CD14-positive monocyte (primary cell): Measurements from ENCODE around the gene PIANP. TPM values are rescaled to one million over a fixed set of nuclear protein-coding genes. Genes with fewer than 3 reads are reported as not detected.
"Not testable (repeated sequence)": the region's sequence is repeated elsewhere in the genome, so short reads cannot be mapped to it uniquely, and the experiment has no call there.

ENCODE experiments used
- DNase-seq, 3 donors: peaks; one replicate each; pipeline ENCODE4 v3.0.0-alpha.2; 2011 to 2022
- H2AFZ ChIP-seq: 2 replicates; pipeline ENCODE4 v1.6.0; 2012; ENCODE audit warnings: mild to moderate bottlenecking, low read depth, low read length, inconsistent platforms; ENCODE audit not compliant: insufficient read depth, poor library complexity, severe bottlenecking
- H3K27ac ChIP-seq, 2 donors: 1 replicate in 1 of 2; 2 replicates in 1 of 2; pipeline ENCODE4 v1.5.1; 2012 to 2013; ENCODE audit warnings: low read length in 2 of 2, control low read depth in 1 of 2, inconsistent platforms in 1 of 2, low read depth in 1 of 2, mild to moderate bottlenecking in 1 of 2
- H3K27me3 ChIP-seq, 2 donors: one replicate each; pipeline versions ENCODE4 v1.6.0 to v1.6.1; 2011 to 2013; ENCODE audit warnings: low read length in 2 of 2; ENCODE audit not compliant: control insufficient read depth in 2 of 2, insufficient read depth in 2 of 2
- H3K36me3 ChIP-seq, 2 donors: replicated peaks in 1 of 2; 1 replicate in 1 of 2; 2 replicates in 1 of 2; pipeline versions ENCODE4 v1.5.1 to v1.6.1; 2012 to 2013; ENCODE audit warnings: low read length in 2 of 2, control low read depth in 1 of 2, inconsistent platforms in 1 of 2, mild to moderate bottlenecking in 1 of 2; ENCODE audit not compliant: insufficient read depth in 2 of 2, control insufficient read depth in 1 of 2
- H3K4me1 ChIP-seq, 2 donors: 1 replicate in 1 of 2; 2 replicates in 1 of 2; pipeline versions ENCODE4 v1.5.1 to v1.6.1; 2012 to 2013; ENCODE audit warnings: low read length in 2 of 2, control low read depth in 1 of 2, inconsistent platforms in 1 of 2, mild to moderate bottlenecking in 1 of 2, moderate library complexity in 1 of 2; ENCODE audit not compliant: insufficient read depth in 2 of 2, control insufficient read depth in 1 of 2
- H3K4me2 ChIP-seq: replicated peaks from 2 replicates; pipeline ENCODE3; 2012; ENCODE audit warnings: low read length, moderate library complexity, mild to moderate bottlenecking; ENCODE audit not compliant: poor library complexity, severe bottlenecking; ENCODE audit errors: extremely low read depth
- H3K4me3 ChIP-seq, 3 experiments: fragments of 200-600 bp in 1 of 3; sonication (generic) in 1 of 3; replicated peaks in 1 of 3; 1 replicate in 2 of 3; 2 replicates in 1 of 3; pipeline ENCODE4 v1.5.1; 2011 to 2013; ENCODE audit warnings: low read length in 3 of 3, mild to moderate bottlenecking in 3 of 3, control low read depth in 2 of 3, low read depth in 2 of 3, inconsistent platforms in 1 of 3, moderate library complexity in 1 of 3
- H3K79me2 ChIP-seq: 2 replicates; pipeline ENCODE4 v1.6.0; 2012; ENCODE audit warnings: mild to moderate bottlenecking, control low read depth, inconsistent platforms, low read length, moderate library complexity; ENCODE audit not compliant: insufficient read depth
- H3K9ac ChIP-seq: 2 replicates; pipeline ENCODE4 v1.6.0; 2017; ENCODE audit warnings: low read length, mild to moderate bottlenecking; ENCODE audit not compliant: insufficient read depth, poor library complexity, severe bottlenecking
- H3K9me3 ChIP-seq, 2 donors: replicated peaks in 1 of 2; 1 replicate in 1 of 2; 2 replicates in 1 of 2; pipeline versions ENCODE4 v1.5.1 to v1.6.1; 2012 to 2013; ENCODE audit warnings: low read length in 2 of 2, control low read depth in 1 of 2; ENCODE audit not compliant: control insufficient read depth in 1 of 2, insufficient read depth in 1 of 2
- H4K20me1 ChIP-seq: 2 replicates; pipeline ENCODE4 v1.6.0; 2012; ENCODE audit warnings: mild to moderate bottlenecking, low read length, control low read depth, moderate library complexity; ENCODE audit not compliant: insufficient read depth
- H3K27ac Mint-ChIP-seq, 7 donors: one replicate each; pipeline ENCODE4 v1.8.0; 2020; ENCODE audit warnings: mild to moderate bottlenecking in 7 of 7, mixed read lengths in 7 of 7, moderate library complexity in 6 of 7, inconsistent platforms in 2 of 7
- H3K27me3 Mint-ChIP-seq, 3 donors: one replicate each; pipeline ENCODE4 v1.8.0; 2021 to 2022; ENCODE audit warnings: low read depth in 3 of 3, mild to moderate bottlenecking in 3 of 3, mixed read lengths in 3 of 3, moderate library complexity in 3 of 3, inconsistent platforms in 1 of 3
- H3K36me3 Mint-ChIP-seq, 2 donors: one replicate each; pipeline ENCODE4 v1.8.0; 2020; ENCODE audit warnings: mixed read lengths in 2 of 2, inconsistent platforms in 1 of 2, mild to moderate bottlenecking in 1 of 2
- H3K4me1 Mint-ChIP-seq: one replicate; pipeline ENCODE4 v1.8.0; 2020; ENCODE audit warnings: mild to moderate bottlenecking, mixed read lengths
- H3K4me3 Mint-ChIP-seq, 2 donors: one replicate each; pipeline ENCODE4 v1.8.0; 2020; ENCODE audit warnings: mild to moderate bottlenecking in 2 of 2, mixed read lengths in 2 of 2, moderate library complexity in 1 of 2
- H3K9me3 Mint-ChIP-seq, 7 donors: one replicate each; pipeline ENCODE4 v1.8.0; 2020 to 2022; ENCODE audit warnings: mixed read lengths in 7 of 7, mild to moderate bottlenecking in 6 of 7, moderate library complexity in 6 of 7, inconsistent platforms in 2 of 7
- WGBS: methylation state at CpG from one replicate; pipeline ENCODE4 v1.1.5; 2013; ENCODE audit warnings: missing lambda C conversion rate; ENCODE audit not compliant: insufficient coverage; 5-methylcytosine and 5-hydroxymethylcytosine counted together
- intact Hi-C, 2 donors: fragments of 100-400 bp; cut with micrococcal nuclease; formaldehyde crosslinking; loops; one replicate each; pipeline versions ENCODE4 v1.15.0 to v1.15.1; 2023
- polyA plus RNA-seq, 3 donors: library from polyadenylated mRNA; depleted of rRNA in 1 of 3; unstranded in 2 of 3; stranded (reverse) in 1 of 3; fragments of 300-500 nt in 2 of 3; fragments of >200 nt in 1 of 3; fragmentation: Illumina TruSeq in 2 of 3; gene quantifications; 1 replicate in 2 of 3; 2 replicates in 1 of 3; pipeline ENCODE4 v1.2.3, GENCODE V29; 2012 to 2021
- TF ChIP-seq, protein P1 (sequence below): fragments of 200-600 bp; IDR thresholded peaks from one replicate; pipeline ENCODE4 v1.8.0; 2022; ENCODE audit warnings: antibody characterized with exemption, mild to moderate bottlenecking

PIANP gene
- polyA plus RNA-seq, 3 donors, result not detected

DNA sequence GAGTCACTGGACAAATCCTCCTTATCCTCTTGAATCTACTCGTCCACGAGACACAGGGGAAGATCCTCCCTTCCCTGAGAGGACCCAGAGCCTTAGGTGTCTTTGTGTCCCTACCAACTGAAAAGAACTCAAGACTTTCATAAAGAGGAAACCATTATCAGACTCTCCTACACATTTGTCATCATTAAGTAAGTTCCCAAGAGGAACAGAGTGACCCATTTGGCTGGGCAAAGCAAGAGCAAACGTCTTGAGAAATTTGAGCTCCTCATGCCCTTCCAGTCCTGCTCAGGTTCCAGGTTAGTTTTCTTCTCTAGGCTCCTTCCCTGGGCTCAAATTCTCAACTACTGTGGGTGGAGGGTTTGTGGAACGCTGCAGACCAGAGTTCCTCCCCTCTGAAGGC is 46.6 kb upstream of the PIANP start:
- peaks cover 32% of the 10 kb centered on the region for H3K4me1 Mint-ChIP-seq
- H4K20me1 ChIP-seq, result no peaks in the 10 kb centered on the region
- peaks cover 0 to under 1% (median 0%) of the 10 kb centered on the region in 3 donors for H3K27me3 Mint-ChIP-seq
- H3K9me3 ChIP-seq, result no peaks in the 10 kb centered on the region
- H3K27me3 ChIP-seq, result no peaks in the 10 kb centered on the region
- intact Hi-C loops, result no loop called here
- peaks cover 45 to 56% of the 10 kb centered on the region in 2 donors for H3K36me3 ChIP-seq
- H3K79me2 ChIP-seq, result peaks cover 7% of the 10 kb centered on the region
- DNase-seq, result no peak
- H3K27ac ChIP-seq, result peak overlapping the region in 1 of 2 donors; percentile 39
- peaks cover 63% of the 10 kb centered on the region in 2 donors for H3K36me3 Mint-ChIP-seq
- TF ChIP-seq, protein P1, sequence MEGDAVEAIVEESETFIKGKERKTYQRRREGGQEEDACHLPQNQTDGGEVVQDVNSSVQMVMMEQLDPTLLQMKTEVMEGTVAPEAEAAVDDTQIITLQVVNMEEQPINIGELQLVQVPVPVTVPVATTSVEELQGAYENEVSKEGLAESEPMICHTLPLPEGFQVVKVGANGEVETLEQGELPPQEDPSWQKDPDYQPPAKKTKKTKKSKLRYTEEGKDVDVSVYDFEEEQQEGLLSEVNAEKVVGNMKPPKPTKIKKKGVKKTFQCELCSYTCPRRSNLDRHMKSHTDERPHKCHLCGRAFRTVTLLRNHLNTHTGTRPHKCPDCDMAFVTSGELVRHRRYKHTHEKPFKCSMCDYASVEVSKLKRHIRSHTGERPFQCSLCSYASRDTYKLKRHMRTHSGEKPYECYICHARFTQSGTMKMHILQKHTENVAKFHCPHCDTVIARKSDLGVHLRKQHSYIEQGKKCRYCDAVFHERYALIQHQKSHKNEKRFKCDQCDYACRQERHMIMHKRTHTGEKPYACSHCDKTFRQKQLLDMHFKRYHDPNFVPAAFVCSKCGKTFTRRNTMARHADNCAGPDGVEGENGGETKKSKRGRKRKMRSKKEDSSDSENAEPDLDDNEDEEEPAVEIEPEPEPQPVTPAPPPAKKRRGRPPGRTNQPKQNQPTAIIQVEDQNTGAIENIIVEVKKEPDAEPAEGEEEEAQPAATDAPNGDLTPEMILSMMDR, result no peak
- no peak overlapping the region for H3K4me3 ChIP-seq
- peaks cover 26 to 29% of the 10 kb centered on the region in 2 donors for H3K4me1 ChIP-seq
- peaks cover 0 to 2% (median 0%) of the 10 kb centered on the region in 7 donors for H3K9me3 Mint-ChIP-seq
- H3K4me3 Mint-ChIP-seq, result no peak overlapping the region
- H3K4me2 ChIP-seq, result no peak overlapping the region
- H3K9ac ChIP-seq, result no peak overlapping the region
- H2AFZ ChIP-seq, result no peak overlapping the region
- peak overlapping the region in 6 of 7 donors; percentile 26 to 99 (median 96) for H3K27ac Mint-ChIP-seq
- WGBS, result 100% methylated on average over 2 of the region's 4 CpGs

DNA sequence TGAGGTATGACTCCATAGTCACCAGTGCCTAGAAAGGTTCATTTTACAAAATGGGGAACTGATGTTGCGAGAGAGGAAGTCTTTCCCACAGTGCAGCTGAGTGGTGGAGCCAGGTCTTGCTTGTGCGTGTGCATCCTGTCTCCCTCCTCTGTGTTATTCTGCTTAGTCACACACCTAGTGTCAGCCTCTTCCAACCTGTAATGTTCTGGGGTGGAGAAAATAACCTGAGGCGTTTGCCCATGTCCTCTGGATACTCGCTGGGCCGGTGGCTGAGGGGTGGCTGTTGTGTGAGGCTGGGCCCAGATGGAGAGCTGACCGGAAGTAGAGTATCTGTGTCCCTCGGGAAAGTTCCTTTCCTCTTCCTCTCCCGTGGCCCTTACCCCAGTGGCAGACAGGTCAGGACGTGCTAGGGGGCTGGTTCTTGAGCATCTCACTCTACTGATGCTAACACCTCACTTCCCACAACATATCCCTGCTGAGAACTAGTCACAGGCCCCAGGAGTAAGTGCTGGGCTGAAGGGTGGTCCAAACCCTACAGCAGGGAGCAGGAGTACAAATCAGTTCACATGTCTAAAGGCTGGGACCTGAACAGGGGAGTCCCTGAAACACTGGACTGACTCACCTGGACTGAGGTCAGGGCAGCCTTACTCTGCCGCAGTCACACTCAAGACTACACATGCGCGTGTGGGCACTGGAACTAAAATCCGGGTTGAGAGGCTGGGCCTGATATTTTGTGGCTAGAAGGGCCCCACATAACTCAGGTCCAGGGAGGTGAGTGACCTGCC is 45.3 kb upstream of the PIANP start:
- Mint-ChIP-seq H3K4me1 (peaks cover 24% of the 10 kb centered on the region), H3K4me3 (peak overlapping the region; percentile 31 to 72), H3K27ac (peak overlapping the region; percentile 94 to 99 (median 98)), H3K9me3 (peaks cover 0 to 2% (median 0%) of the 10 kb centered on the region in 7 donors), H3K36me3 (peaks cover 52% of the 10 kb centered on the region in 2 donors), H3K27me3 (peaks cover 0 to 4% (median 0%) of the 10 kb centered on the region in 3 donors)
- peak overlapping the region in 1 of 3 experiments; percentile 29 for H3K4me3 ChIP-seq
- H4K20me1 ChIP-seq, result no peaks in the 10 kb centered on the region
- H3K4me2 ChIP-seq, result peak overlapping the region; percentile 36
- no peaks in the 10 kb centered on the region for H3K79me2 ChIP-seq
- peak overlapping the region; percentile 37 for H2AFZ ChIP-seq
- H3K27me3 ChIP-seq, result no peaks in the 10 kb centered on the region
- H3K27ac ChIP-seq, result peak overlapping the region; percentile 90 to 91
- WGBS, result 27% methylated on average over 3 of the region's 13 CpGs
- H3K9me3 ChIP-seq, result no peaks in the 10 kb centered on the region
- DNase-seq, result peak; percentile 90 to 97 (median 96)
- H3K36me3 ChIP-seq, result peaks cover 38 to 45% of the 10 kb centered on the region in 2 donors
- intact Hi-C loops, result no loop called here
- peaks cover 20 to 23% of the 10 kb centered on the region in 2 donors for H3K4me1 ChIP-seq
- TF ChIP-seq, protein P1, result no peak
- H3K9ac ChIP-seq, result peak overlapping the region; percentile 39

DNA sequence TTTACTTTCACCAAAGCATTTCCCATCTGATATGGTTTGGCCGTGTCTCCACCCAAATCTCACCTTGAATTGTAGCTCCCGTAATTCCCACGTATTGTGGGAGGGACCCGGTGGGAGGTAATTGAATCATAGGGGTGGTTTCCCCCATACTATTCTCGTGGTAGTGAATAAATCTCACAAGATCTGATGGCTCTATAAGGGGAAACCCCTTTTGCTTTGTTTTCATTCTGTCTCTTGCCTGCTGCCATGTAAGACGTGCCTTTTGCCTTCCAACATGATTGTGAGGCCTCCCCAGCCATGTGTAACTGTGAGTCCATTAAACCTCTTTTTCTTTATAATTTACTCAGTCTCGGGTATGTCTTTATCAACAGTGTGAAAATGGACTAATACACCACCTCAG is 42.7 kb upstream of the PIANP start:
- H3K4me3 Mint-ChIP-seq, H3K27me3 Mint-ChIP-seq, H2AFZ ChIP-seq, H3K9ac ChIP-seq, H3K9me3 Mint-ChIP-seq, H3K79me2 ChIP-seq, H3K4me3 ChIP-seq, H3K9me3 ChIP-seq, H4K20me1 ChIP-seq, intact Hi-C loops, H3K27ac ChIP-seq, H3K27me3 ChIP-seq, H3K4me2 ChIP-seq: not testable (repeated sequence)
- Histone ChIP-seq H3K36me3 (peaks cover 13 to 18% of the 10 kb centered on the region in 2 donors), H3K4me1 (peaks cover 20 to 23% of the 10 kb centered on the region in 2 donors)
- Mint-ChIP-seq H3K4me1 (peaks cover 24% of the 10 kb centered on the region), H3K36me3 (peaks cover 27 to 28% of the 10 kb centered on the region in 2 donors), H3K27ac (peak overlapping the region in 1 of 7 donors; percentile 40)
- WGBS, result no CpG with 5 or more reads among the region's 7 CpGs
- DNase-seq, result peak in 1 of 3 donors; percentile 37
